ENCODE measurements around the gene FAM171A2. TPM values are rescaled to one million over a fixed set of nuclear protein-coding genes. Genes with fewer than 3 reads are reported as not detected.

Gene FAM171A2
- total and polyA plus RNA-seq, 2 of the 8 experiments (the other 6 are each of a cell fraction or from before 2014, with no cell fraction given), result 21.9 to 24.1 TPM

- TF ChIP-seq, protein P1, sequence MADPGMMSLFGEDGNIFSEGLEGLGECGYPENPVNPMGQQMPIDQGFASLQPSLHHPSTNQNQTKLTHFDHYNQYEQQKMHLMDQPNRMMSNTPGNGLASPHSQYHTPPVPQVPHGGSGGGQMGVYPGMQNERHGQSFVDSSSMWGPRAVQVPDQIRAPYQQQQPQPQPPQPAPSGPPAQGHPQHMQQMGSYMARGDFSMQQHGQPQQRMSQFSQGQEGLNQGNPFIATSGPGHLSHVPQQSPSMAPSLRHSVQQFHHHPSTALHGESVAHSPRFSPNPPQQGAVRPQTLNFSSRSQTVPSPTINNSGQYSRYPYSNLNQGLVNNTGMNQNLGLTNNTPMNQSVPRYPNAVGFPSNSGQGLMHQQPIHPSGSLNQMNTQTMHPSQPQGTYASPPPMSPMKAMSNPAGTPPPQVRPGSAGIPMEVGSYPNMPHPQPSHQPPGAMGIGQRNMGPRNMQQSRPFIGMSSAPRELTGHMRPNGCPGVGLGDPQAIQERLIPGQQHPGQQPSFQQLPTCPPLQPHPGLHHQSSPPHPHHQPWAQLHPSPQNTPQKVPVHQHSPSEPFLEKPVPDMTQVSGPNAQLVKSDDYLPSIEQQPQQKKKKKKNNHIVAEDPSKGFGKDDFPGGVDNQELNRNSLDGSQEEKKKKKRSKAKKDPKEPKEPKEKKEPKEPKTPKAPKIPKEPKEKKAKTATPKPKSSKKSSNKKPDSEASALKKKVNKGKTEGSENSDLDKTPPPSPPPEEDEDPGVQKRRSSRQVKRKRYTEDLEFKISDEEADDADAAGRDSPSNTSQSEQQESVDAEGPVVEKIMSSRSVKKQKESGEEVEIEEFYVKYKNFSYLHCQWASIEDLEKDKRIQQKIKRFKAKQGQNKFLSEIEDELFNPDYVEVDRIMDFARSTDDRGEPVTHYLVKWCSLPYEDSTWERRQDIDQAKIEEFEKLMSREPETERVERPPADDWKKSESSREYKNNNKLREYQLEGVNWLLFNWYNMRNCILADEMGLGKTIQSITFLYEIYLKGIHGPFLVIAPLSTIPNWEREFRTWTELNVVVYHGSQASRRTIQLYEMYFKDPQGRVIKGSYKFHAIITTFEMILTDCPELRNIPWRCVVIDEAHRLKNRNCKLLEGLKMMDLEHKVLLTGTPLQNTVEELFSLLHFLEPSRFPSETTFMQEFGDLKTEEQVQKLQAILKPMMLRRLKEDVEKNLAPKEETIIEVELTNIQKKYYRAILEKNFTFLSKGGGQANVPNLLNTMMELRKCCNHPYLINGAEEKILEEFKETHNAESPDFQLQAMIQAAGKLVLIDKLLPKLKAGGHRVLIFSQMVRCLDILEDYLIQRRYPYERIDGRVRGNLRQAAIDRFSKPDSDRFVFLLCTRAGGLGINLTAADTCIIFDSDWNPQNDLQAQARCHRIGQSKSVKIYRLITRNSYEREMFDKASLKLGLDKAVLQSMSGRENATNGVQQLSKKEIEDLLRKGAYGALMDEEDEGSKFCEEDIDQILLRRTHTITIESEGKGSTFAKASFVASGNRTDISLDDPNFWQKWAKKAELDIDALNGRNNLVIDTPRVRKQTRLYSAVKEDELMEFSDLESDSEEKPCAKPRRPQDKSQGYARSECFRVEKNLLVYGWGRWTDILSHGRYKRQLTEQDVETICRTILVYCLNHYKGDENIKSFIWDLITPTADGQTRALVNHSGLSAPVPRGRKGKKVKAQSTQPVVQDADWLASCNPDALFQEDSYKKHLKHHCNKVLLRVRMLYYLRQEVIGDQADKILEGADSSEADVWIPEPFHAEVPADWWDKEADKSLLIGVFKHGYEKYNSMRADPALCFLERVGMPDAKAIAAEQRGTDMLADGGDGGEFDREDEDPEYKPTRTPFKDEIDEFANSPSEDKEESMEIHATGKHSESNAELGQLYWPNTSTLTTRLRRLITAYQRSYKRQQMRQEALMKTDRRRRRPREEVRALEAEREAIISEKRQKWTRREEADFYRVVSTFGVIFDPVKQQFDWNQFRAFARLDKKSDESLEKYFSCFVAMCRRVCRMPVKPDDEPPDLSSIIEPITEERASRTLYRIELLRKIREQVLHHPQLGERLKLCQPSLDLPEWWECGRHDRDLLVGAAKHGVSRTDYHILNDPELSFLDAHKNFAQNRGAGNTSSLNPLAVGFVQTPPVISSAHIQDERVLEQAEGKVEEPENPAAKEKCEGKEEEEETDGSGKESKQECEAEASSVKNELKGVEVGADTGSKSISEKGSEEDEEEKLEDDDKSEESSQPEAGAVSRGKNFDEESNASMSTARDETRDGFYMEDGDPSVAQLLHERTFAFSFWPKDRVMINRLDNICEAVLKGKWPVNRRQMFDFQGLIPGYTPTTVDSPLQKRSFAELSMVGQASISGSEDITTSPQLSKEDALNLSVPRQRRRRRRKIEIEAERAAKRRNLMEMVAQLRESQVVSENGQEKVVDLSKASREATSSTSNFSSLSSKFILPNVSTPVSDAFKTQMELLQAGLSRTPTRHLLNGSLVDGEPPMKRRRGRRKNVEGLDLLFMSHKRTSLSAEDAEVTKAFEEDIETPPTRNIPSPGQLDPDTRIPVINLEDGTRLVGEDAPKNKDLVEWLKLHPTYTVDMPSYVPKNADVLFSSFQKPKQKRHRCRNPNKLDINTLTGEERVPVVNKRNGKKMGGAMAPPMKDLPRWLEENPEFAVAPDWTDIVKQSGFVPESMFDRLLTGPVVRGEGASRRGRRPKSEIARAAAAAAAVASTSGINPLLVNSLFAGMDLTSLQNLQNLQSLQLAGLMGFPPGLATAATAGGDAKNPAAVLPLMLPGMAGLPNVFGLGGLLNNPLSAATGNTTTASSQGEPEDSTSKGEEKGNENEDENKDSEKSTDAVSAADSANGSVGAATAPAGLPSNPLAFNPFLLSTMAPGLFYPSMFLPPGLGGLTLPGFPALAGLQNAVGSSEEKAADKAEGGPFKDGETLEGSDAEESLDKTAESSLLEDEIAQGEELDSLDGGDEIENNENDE (IDR thresholded peaks at IDR 0.05; ENCODE audit: insufficient replicate concordance, low read length), result no peak
- TF ChIP-seq BCL11A (IDR thresholded peaks at IDR 0.05; ENCODE audit: low read depth in 2 of 2, low read length in 2 of 2) (no peak), RAD21 (IDR thresholded peaks at IDR 0.05 in 1 of 2, conservative IDR thresholded peaks at IDR 0.05 in 1 of 2; ENCODE audit: low read depth in 2 of 2, low read length in 2 of 2) (no peak), CREB1 (IDR thresholded peaks at IDR 0.05) (no peak), CHD1 (IDR thresholded peaks at IDR 0.05; ENCODE audit: low read depth, low read length) (no peak), PHF8 (conservative IDR thresholded peaks at IDR 0.05; ENCODE audit: low read depth, low read length) (no peak), TCF12 (IDR thresholded peaks at IDR 0.05; ENCODE audit: low read depth, low read length) (no peak), SUZ12 (IDR thresholded peaks at IDR 0.05; ENCODE audit: low read length) (no peak), E2F6 (IDR thresholded peaks at IDR 0.05) (no peak), JUN (IDR thresholded peaks at IDR 0.05; ENCODE audit: low read depth, low read length) (no peak)
Observed at GRCh38 chr17:44349553-44350070, 14.0 kb downstream of the FAM171A2 start (continued).

All from H1 (cell line).